ENCODE results near the gene CLGN. TPM values are rescaled to one million over a fixed set of nuclear protein-coding genes. Genes with fewer than 3 reads are reported as not detected.

Gene CLGN
- total RNA-seq, 2 donors from 2014 or later = 0.14 to 0.17 TPM

GRCh38 chr4:140344101-140344500 lies 83.3 kb downstream of the CLGN start:
- H3K9me3 Mint-ChIP-seq = no peaks in the 10 kb centered on the region
- H3K27ac Mint-ChIP-seq = no peak overlapping the region
- DNase-seq = no peak
- peaks cover 28% of the 10 kb centered on the region for H3K27me3 Mint-ChIP-seq (ENCODE audit: low read depth)
- no peaks in the 10 kb centered on the region for H3K36me3 Mint-ChIP-seq (ENCODE audit: insufficient read depth in 2 of 2)
- ATAC-seq (replicated peaks in 1 of 2) = no peak
- peaks cover 4% of the 10 kb centered on the region for H3K4me1 Mint-ChIP-seq (ENCODE audit: low read depth)
- no peak overlapping the region for H3K4me3 Mint-ChIP-seq

GRCh38 chr4:140343303-140343702 lies 84.1 kb downstream of the CLGN start:
- Mint-ChIP-seq H3K4me1 (ENCODE audit: low read depth) (peaks cover 4% of the 10 kb centered on the region), H3K36me3 (ENCODE audit: insufficient read depth in 2 of 2) (no peaks in the 10 kb centered on the region), H3K4me3 (no peak overlapping the region), H3K27me3 (ENCODE audit: low read depth) (peaks cover 28% of the 10 kb centered on the region), H3K27ac (no peak overlapping the region), H3K9me3 (no peaks in the 10 kb centered on the region)
- ATAC-seq (replicated peaks in 1 of 2) = no peak
- DNase-seq = no peak

GRCh38 chr4:140342620-140343019 lies 84.8 kb downstream of the CLGN start:
- DNase-seq = no peak
- H3K9me3 Mint-ChIP-seq = no peaks in the 10 kb centered on the region
- no peak for ATAC-seq (replicated peaks in 1 of 2)
- no peak overlapping the region for H3K4me3 Mint-ChIP-seq
- H3K36me3 Mint-ChIP-seq (ENCODE audit: insufficient read depth in 2 of 2) = no peaks in the 10 kb centered on the region
- no peak overlapping the region for H3K27ac Mint-ChIP-seq
- peaks cover 28% of the 10 kb centered on the region for H3K27me3 Mint-ChIP-seq (ENCODE audit: low read depth)
- H3K4me1 Mint-ChIP-seq (ENCODE audit: low read depth) = peaks cover 4% of the 10 kb centered on the region

Other genes with a start within 250 kb of the CLGN start
- 10 to 100 TPM; 31.6 to 32.6 TPM for gene SCOC, start 54.0 kb downstream of the CLGN start, total RNA-seq
- gene MGAT4D, start 70.6 kb upstream of the CLGN start, total RNA-seq = not detected
- gene ELMOD2, start 96.5 kb upstream of the CLGN start, total RNA-seq = 10 to 100 TPM; 16.7 to 20.6 TPM
- not detected for gene UCP1, start 141.3 kb upstream of the CLGN start, total RNA-seq

Measured in activated T-cell treated with anti-CD3 and anti-CD28 coated beads, Interleukin-2, amount 50 U/mL, for 72 hours (primary cell).